ENCODE results near the gene INAFM2. TPM values are rescaled to one million over a fixed set of nuclear protein-coding genes. Genes with fewer than 3 reads are reported as not detected.

Gene INAFM2
- total and polyA plus RNA-seq, 9 of the 15 experiments (the other 6 are each of a cell fraction or from before 2014, with no cell fraction given): 11.8 to 43.1 (median 27.2) TPM

GRCh38 chr15:40274350-40275274 is 48.9 kb upstream of the INAFM2 start (continued):
- no peak for TF ChIP-seq RREB1 (CRISPR knock-in tag; IDR thresholded peaks at IDR 0.05)
- peak; percentile 24 for TF ChIP-seq E2F8 (IDR thresholded peaks at IDR 0.05; ENCODE audit: low read depth, partially characterized antibody)
- TF ChIP-seq DLX4 (CRISPR knock-in tag; IDR thresholded peaks at IDR 0.05): no peak
- TF ChIP-seq ATF1 (CRISPR knock-in tag; IDR thresholded peaks at IDR 0.05): no peak
- 0 out of 2 replicates have a peak, but pooled peaks have one; percentile 22 for TF ChIP-seq ATF1 (tag; IDR thresholded peaks at IDR 0.05)
- TF ChIP-seq TOE1 (IDR thresholded peaks at IDR 0.05; ENCODE audit: borderline replicate concordance): no peak; the same call in 1 of the 2 replicates
- no peak for TF ChIP-seq TOE1 (CRISPR knock-in tag; IDR thresholded peaks at IDR 0.05; ENCODE audit: borderline replicate concordance, low read depth)
- TF ChIP-seq SIN3B (IDR thresholded peaks at IDR 0.05; ENCODE audit: low read depth): 0 out of 2 replicates have a peak, but pooled peaks have one; percentile 17
- TF ChIP-seq, protein P1, sequence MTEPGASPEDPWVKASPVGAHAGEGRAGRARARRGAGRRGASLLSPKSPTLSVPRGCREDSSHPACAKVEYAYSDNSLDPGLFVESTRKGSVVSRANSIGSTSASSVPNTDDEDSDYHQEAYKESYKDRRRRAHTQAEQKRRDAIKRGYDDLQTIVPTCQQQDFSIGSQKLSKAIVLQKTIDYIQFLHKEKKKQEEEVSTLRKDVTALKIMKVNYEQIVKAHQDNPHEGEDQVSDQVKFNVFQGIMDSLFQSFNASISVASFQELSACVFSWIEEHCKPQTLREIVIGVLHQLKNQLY (CRISPR knock-in tag; conservative IDR thresholded peaks at IDR 0.05): no peak
- no peak for TF ChIP-seq NR2C2 (CRISPR knock-in tag; IDR thresholded peaks at IDR 0.05)
- no peak for TF ChIP-seq NR2C2 (tag; IDR thresholded peaks at IDR 0.05)

Data from K562 (cell line).